Hematopoietic multipotent progenitor cell treated with erythropoietin and hydrocortisone succinate and interleukin-3 and kit ligand, for 4 days (in vitro differentiated cells): ENCODE results near the gene B3GNT2.
"Not testable (repeated sequence)": the region's sequence is repeated elsewhere in the genome, so short reads cannot be mapped to it uniquely, and the experiment has no call there.

Experiments
- DNase-seq: peaks from one replicate; pipeline ENCODE4 v3.0.0-alpha.2; 2015

The B3GNT2 gene, protein sequence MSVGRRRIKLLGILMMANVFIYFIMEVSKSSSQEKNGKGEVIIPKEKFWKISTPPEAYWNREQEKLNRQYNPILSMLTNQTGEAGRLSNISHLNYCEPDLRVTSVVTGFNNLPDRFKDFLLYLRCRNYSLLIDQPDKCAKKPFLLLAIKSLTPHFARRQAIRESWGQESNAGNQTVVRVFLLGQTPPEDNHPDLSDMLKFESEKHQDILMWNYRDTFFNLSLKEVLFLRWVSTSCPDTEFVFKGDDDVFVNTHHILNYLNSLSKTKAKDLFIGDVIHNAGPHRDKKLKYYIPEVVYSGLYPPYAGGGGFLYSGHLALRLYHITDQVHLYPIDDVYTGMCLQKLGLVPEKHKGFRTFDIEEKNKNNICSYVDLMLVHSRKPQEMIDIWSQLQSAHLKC

GRCh38 chr2:62195421-62196277 lies at the start of gene B3GNT2:
Gene B3GNT2, plus strand, starts transcription at chr2:62196115. Its CDS starts 26,106 bp downstream, at chr2:62222221.
- DNase-seq: peak; percentile 94

DNA sequence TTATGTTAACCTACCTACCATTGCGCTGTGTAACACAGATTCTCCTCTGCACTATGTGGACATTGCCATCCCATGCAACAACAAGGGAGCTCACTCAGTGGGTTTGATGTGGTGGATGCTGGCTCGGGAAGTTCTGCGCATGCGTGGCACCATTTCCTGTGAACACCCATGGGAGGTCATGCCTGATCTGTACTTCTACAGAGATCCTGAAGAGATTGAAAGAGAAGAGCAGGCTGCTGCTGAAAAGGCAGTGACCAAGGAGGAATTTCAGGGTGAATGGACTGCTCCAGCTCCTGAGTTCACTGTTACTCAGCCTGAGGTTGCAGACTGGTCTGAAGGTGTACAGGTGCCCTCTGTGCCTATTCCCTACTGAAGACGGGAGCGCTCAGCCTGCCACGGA lies 49.1 kb upstream of the B3GNT2 start:
- DNase-seq: not testable (repeated sequence)

DNA sequence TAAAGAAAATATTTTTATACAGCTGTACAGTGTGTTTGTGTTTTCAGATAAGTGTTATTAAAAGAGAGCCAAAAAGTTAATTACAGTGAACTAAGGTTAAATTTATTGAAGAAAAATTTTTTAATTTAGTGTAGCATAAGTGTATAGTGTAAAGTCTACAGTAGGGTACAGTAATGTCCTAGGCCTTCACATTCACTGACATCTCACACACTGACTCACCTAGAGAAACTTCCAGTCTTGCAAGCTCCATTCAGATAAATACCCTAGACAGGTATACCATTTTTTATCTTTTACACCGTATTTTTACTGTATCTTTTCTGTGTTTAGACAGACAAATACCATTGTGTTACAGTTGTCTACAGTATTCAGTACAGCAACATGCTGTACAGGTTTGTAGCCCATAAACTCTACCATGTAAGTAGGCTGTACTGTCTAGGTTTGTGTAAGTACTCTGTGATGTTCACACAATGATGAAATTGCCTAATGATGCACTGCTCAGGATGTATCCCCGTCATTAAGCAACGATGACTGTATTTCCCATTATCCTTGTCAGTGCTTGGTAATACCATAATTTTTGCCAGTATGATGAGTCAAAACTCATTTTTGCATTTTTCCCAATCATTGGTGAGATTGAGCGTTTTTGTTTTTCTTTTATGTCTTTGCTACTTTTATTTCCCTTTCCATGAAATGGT lies 48.2 kb upstream of the B3GNT2 start:
- DNase-seq: no peak

- peak; percentile 22 for DNase-seq
Observed at GRCh38 chr2:62149708-62150107, 46.2 kb upstream of the B3GNT2 start.

DNA sequence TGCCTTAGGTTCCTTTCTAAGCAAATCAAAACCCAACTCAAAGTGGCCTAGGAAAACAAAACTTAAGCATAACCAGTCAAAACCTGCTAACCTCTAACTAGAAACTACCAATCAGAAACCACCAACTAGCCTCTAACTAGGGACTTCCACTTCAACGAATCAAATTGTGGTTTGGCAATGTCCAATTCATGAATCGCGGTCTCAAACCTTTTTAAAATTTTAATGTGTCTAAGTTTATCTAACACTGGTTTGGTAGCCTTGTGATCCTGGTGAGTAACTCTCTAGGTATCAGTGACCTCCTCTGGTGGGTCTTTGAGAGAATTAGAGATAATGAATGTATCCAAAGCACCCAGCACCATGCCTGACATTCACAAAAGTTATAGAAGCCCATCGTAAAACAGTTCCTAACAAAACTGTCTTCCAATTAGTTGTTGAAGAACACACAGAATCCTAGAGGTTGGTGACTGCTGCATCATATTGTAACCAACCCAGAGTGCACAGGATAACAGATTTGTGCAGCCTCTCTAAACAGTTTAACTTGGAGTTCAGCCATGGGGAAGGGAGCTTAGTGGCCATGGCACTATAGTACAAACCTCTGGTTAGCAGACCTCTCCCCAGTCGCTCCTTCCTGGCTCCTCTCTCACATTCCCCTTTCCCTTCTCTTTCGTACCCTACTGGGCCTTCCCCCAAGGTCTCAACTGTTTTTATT lies 45.2 kb upstream of the B3GNT2 start:
- DNase-seq: no peak

- DNase-seq: no peak
Observed at GRCh38 chr2:62151306-62151638, 44.6 kb upstream of the B3GNT2 start.

DNA sequence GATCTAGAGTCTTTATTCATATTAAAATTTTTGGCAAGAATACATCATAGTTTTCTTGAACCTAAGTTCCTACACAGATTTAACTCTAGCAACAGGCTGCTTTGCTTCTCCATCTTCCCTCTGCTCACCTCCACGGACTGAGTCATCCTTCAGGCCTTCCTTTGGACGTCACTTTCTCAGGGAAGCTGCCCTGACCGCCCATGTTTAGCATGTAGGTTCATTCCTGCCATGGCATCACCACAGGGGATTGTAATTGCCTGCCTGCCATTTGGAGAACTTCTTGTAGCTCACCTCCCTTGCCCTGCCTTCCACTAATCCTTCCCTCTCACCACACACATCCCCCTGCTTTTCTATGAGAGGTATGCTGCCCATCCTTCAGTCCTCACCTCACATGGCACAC lies 43.9 kb upstream of the B3GNT2 start:
- DNase-seq: no peak

DNA sequence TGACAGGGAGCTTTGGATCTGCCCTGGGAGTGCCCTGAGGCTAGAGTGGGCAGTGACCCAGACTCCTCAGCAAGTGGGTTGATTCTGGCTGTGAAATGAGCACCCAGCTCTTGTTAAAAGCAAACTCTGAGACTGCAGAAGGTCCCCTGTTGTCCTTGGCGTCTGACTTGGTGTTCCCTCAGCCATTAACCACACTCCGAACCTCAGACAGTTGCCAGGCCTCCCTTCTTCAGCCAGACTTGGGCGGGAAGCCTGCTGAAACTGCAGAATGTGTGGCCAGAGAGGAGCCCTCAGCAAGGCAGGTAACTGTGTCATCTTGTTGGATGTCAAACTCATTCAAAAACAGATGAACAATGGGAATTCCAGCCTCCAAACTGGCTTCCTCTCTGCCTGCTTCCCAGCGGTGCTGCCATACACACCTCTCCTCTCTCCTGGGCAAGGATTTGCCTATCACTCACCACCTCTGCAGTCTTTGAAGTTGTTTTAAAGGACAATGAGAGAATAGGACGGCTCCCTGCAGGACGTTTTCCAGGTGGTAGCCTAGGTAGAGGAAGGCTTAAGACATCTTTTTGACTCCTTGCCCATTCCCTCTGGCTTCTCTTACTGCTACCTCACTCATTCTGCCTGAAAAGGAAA lies 38.9 kb upstream of the B3GNT2 start:
- DNase-seq: no peak

- no peak for DNase-seq
Observed at GRCh38 chr2:62158444-62159121, 37.3 kb upstream of the B3GNT2 start.

DNA sequence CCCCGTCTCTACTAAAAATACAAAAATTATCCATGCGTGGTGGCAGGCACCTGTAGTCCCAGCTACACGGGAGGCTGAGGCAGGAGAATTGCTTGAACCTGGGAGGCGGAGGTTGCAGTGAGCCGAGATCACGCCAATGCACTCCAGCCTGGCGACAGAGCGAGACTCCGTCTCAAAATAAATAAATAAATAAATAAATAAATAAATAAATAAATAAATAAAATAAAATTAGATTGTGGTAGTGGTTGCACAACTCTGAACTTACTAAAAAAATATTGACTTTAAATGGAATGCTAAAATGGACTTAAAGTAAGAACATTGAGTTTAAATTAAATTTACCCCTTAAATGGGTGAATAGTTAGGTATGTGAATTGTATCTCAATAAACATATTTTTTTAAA lies 35.2 kb upstream of the B3GNT2 start:
- DNase-seq: not testable (repeated sequence)

- DNase-seq: no peak
Observed at GRCh38 chr2:62163106-62163831, 32.6 kb upstream of the B3GNT2 start.

DNA sequence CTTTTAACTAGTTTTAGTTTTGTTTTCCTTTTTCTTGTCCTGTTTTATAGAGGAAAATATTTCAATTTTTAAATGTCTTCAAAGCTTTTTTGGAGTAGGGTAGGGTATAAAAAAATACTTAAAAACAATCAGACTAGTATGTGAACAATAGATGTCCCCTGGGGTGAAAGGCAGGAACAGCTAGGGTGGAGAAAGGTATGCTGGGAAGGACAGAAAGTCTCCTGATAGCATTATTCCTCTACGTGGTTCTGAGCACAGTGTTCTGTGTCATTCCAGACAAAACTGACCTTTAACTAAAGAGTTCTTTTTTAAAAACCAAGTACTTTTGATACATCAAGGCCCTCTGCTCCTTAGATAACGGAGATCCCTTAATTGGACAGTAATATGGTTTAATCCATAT lies 32.1 kb upstream of the B3GNT2 start:
- DNase-seq: no peak

GRCh38 chr2:62175728-62176127 lies 20.2 kb upstream of the B3GNT2 start:
- no peak for DNase-seq

GRCh38 chr2:62176801-62177200 lies 19.1 kb upstream of the B3GNT2 start:
- peak; percentile 96 for DNase-seq

GRCh38 chr2:62177392-62178049 lies 18.4 kb upstream of the B3GNT2 start:
- no peak for DNase-seq

DNA sequence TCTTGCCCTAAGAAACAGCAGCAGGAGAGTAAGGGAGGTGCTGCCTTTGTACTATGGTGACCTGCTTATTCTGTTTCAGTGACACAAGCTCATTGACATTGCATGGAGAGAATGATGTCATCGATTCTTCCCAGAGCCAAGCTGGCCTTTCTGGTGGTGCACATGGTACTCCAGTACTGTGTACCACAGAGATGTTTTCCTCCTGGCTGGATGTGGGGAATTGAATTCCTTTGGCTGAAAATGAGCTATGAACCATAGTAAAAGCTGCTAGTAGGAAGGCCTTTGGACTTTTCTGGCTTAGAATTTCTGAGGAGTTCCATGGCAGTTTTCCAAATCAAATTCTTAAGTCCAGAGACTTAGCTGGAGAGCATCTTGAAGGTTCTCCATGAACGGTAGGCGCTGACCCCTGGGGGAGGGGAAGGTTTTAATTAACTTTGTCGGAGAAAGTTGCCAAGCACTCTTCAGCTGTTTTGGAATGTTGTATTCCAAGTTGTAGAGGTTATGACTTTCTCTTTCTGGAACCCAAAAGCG lies 17.1 kb upstream of the B3GNT2 start:
- no peak for DNase-seq

- DNase-seq: peak; percentile 91
Observed at GRCh38 chr2:62180975-62181374, 14.9 kb upstream of the B3GNT2 start.

DNA sequence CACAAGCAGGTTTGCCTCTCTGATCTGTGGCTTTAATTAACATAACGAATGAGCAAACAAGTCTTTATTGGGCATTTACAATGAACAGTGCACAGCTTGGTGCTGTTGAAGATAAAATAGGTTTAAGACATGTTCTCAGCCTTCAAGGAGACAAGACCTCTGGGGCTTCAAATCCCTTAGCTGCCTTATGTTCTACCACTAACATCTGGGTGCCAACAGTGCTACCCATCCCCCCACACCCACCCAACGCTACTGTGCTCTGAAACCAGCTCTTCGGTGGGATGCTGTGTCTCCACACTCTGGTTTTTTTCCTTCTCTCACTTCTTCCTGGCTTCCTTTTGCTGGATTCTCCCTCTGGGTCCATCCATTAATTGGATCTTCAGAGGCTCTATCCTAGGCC lies 14.1 kb upstream of the B3GNT2 start:
- DNase-seq: no peak

GRCh38 chr2:62184512-62185230 lies 11.2 kb upstream of the B3GNT2 start:
- no peak for DNase-seq
